HG03175 (cell line): ENCODE results near the gene PRDM15.

ENCODE experiments used
- ATAC-seq: cut with Tn5 transposase; IDR thresholded peaks from one replicate; pipeline ENCODE4 v1.9.1; 2021; ENCODE audit warnings: mild to moderate bottlenecking, moderate library complexity; ENCODE audit not compliant: unreplicated experiment

The PRDM15 gene

GRCh38 chr21:41780337-41781049, 98.7 kb downstream of the PRDM15 start:
- ATAC-seq = no peak

GRCh38 chr21:41779659-41780058, 99.5 kb downstream of the PRDM15 start:
- ATAC-seq = no peak

- no peak for ATAC-seq
These were observed 100.1 kb downstream of the PRDM15 start for GRCh38 chr21:41778930-41779600.

- ATAC-seq = no peak
These were observed 101.0 kb downstream of the PRDM15 start for GRCh38 chr21:41777951-41778815.

- ATAC-seq = no peak
These were observed 102.4 kb downstream of the PRDM15 start for GRCh38 chr21:41776778-41777177.

GRCh38 chr21:41775149-41775472, 104.0 kb downstream of the PRDM15 start:
- ATAC-seq = no peak

- ATAC-seq = no peak
These were observed 104.5 kb downstream of the PRDM15 start for GRCh38 chr21:41774467-41775148.

GRCh38 chr21:41772351-41773080, 106.6 kb downstream of the PRDM15 start:
- no peak for ATAC-seq

GRCh38 chr21:41771625-41771945, 107.6 kb downstream of the PRDM15 start:
- no peak for ATAC-seq

- ATAC-seq = no peak
These were observed 108.1 kb downstream of the PRDM15 start for GRCh38 chr21:41770901-41771624.

- ATAC-seq = no peak
These were observed 109.2 kb downstream of the PRDM15 start for GRCh38 chr21:41769933-41770332.

GRCh38 chr21:41769521-41769920, 109.6 kb downstream of the PRDM15 start:
- no peak for ATAC-seq

- no peak for ATAC-seq
These were observed 110.0 kb downstream of the PRDM15 start for GRCh38 chr21:41769111-41769510.

GRCh38 chr21:41768437-41769042, 110.6 kb downstream of the PRDM15 start:
- no peak for ATAC-seq

- ATAC-seq = no peak
These were observed 111.3 kb downstream of the PRDM15 start for GRCh38 chr21:41767606-41768436.

GRCh38 chr21:41766883-41767605, 112.1 kb downstream of the PRDM15 start, which contains the start of gene RIPK4:
Gene RIPK4 (minus strand): TSS chr21:41767052. CDS start chr21:41767041, 11 bp downstream.
- peak; percentile 41 for ATAC-seq

GRCh38 chr21:41765973-41766882, 112.9 kb downstream of the PRDM15 start:
- no peak for ATAC-seq
